Measurements from ENCODE around the gene ARL5B. TPM values are rescaled to one million over a fixed set of nuclear protein-coding genes. Genes with fewer than 3 reads are reported as not detected.

ARL5B gene
- total RNA-seq, 6 donors from 2014 or later, result 6.2 to 31.3 (median 8.7) TPM

- 62 to 73% methylated on average over 5 of the region's 5 CpGs for WGBS, 2 donors
- no peak for DNase-seq
- no peaks in the 10 kb centered on the region for H3K36me3 ChIP-seq
- TF ChIP-seq POLR2A (IDR thresholded peaks at IDR 0.05) (no peak), POLR2AphosphoS5 (IDR thresholded peaks at IDR 0.05) (no peak), EP300 (IDR thresholded peaks at IDR 0.05) (no peak), CTCF (IDR thresholded peaks at IDR 0.05) (no peak)
- ATAC-seq (ENCODE audit: low FRiP score in 2 of 2), result no peak
- no peaks in the 10 kb centered on the region for H3K4me1 ChIP-seq
- H3K4me3 ChIP-seq, result no peak overlapping the region
- H3K27me3 ChIP-seq, result no peaks in the 10 kb centered on the region
- H3K9me3 ChIP-seq, result no peaks in the 10 kb centered on the region
- no peak overlapping the region for H3K27ac ChIP-seq
Measured at GRCh38 chr10:18687706-18688105, 28.5 kb downstream of the ARL5B start.

DNA sequence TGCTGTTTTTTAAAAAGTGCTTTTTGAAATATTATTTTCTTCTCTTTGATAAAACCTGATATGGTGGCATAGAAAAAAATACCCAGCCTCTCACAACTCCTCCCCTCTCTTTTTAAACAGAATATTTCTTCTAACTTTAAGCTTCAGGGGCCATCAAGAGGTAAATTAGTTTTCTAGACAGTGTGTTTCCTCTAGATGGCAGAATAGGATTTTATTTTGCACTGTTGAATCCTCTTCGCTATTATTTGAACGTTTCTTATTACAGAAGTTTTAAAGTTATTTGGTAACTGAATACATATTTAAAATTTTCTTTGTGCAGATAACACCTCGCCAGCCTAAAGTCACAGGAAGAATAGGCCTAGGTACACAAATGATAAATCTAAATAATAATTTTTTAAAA lies 30.3 kb downstream of the ARL5B start:
- no peaks in the 10 kb centered on the region for H3K27me3 ChIP-seq
- H3K4me3 ChIP-seq, result no peak overlapping the region
- H3K4me1 ChIP-seq, result no peaks in the 10 kb centered on the region
- 14 to 17% methylated on average over 3 of the region's 3 CpGs for WGBS, 2 donors
- H3K36me3 ChIP-seq, result no peaks in the 10 kb centered on the region
- no peaks in the 10 kb centered on the region for H3K9me3 ChIP-seq
- H3K27ac ChIP-seq, result no peak overlapping the region
- DNase-seq, result no peak
- no peak for ATAC-seq (ENCODE audit: low FRiP score in 2 of 2)
- TF ChIP-seq CTCF (IDR thresholded peaks at IDR 0.05) (peak in 1 of 6 experiments; percentile 24), POLR2AphosphoS5 (IDR thresholded peaks at IDR 0.05) (no peak)

DNA sequence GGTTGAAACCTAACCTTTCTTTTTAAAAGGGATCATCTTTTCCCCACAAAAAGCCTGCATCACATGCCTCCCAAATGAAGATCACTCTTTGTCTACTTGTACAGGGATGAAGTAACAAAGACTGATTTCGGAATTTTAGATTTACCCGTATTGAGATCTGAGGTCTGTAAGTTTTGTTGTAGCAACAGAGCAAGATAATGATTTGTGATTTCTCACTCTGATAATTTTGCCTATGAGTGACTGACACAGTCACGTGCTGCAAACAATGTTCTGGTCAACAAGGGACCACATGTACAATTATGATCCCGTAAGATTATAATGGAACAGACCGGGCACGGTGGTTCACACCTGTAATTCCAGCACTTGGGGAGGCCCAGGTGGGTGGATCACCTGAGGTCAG lies 31.3 kb downstream of the ARL5B start:
- Histone ChIP-seq H3K27me3 (no peaks in the 10 kb centered on the region), H3K4me1 (no peaks in the 10 kb centered on the region), H3K9me3 (no peaks in the 10 kb centered on the region), H3K36me3 (no peaks in the 10 kb centered on the region), H3K27ac (no peak overlapping the region), H3K4me3 (no peak overlapping the region)
- WGBS, 2 donors, result 89 to 92% methylated on average over 4 to 6 of the region's 6 CpGs
- ATAC-seq (ENCODE audit: low FRiP score in 2 of 2), result no peak
- DNase-seq, result no peak
- TF ChIP-seq POLR2AphosphoS5 (IDR thresholded peaks at IDR 0.05) (no peak), POLR2A (IDR thresholded peaks at IDR 0.05) (no peak), EP300 (IDR thresholded peaks at IDR 0.05) (no peak), CTCF (IDR thresholded peaks at IDR 0.05) (no peak)

- no peaks in the 10 kb centered on the region for H3K9me3 ChIP-seq
- no peak overlapping the region for H3K27ac ChIP-seq
- no peak overlapping the region for H3K4me3 ChIP-seq
- WGBS, 2 donors, result 42 to 64% methylated on average over 6 of the region's 6 CpGs
- ATAC-seq (ENCODE audit: low FRiP score in 2 of 2) (no peak), DNase-seq (no peak)
- TF ChIP-seq POLR2A (IDR thresholded peaks at IDR 0.05) (no peak), CTCF (IDR thresholded peaks at IDR 0.05) (no peak), POLR2AphosphoS5 (IDR thresholded peaks at IDR 0.05) (no peak), EP300 (IDR thresholded peaks at IDR 0.05) (no peak)
- no peaks in the 10 kb centered on the region for H3K27me3 ChIP-seq
- no peaks in the 10 kb centered on the region for H3K4me1 ChIP-seq
- H3K36me3 ChIP-seq, result no peaks in the 10 kb centered on the region
Measured at GRCh38 chr10:18699849-18700840, 40.9 kb downstream of the ARL5B start.

DNA sequence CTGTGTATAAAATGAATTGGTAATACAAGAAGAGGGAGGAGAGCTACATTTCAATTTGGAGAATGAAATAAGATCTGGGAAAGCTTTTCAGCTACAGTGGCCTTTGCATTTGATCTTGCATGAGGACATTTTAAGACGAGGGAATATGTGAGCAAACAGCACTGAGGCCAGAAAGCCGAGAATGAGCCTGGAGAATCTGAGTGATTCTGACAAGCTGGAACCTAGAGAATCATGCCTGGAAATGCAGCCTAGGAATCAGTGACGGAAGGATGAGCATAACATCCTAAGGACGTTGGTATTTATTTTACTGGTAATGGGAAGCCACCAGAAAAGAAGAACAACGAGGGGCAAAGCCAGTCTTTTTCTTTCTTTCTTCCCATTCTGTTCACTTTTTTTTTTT lies 44.3 kb downstream of the ARL5B start:
- no peak for ATAC-seq (ENCODE audit: low FRiP score in 2 of 2)
- TF ChIP-seq POLR2A (IDR thresholded peaks at IDR 0.05) (no peak), EP300 (IDR thresholded peaks at IDR 0.05) (no peak), CTCF (IDR thresholded peaks at IDR 0.05) (no peak), POLR2AphosphoS5 (IDR thresholded peaks at IDR 0.05) (no peak)
- Histone ChIP-seq H3K36me3 (no peaks in the 10 kb centered on the region), H3K4me3 (no peak overlapping the region), H3K27ac (no peak overlapping the region), H3K27me3 (no peaks in the 10 kb centered on the region), H3K9me3 (no peaks in the 10 kb centered on the region), H3K4me1 (no peaks in the 10 kb centered on the region)
- 68 to 79% methylated on average over 5 of the region's 5 CpGs for WGBS, 2 donors
- DNase-seq, result no peak

Measured in upper lobe of left lung (tissue), 6 donors.